T-helper 9 cell (primary cell): ENCODE results near the gene NOD1.
"Not testable (repeated sequence)": the region's sequence is repeated elsewhere in the genome, so short reads cannot be mapped to it uniquely, and the experiment has no call there.

ENCODE experiments used
- DNase-seq: peaks from one replicate; pipeline ENCODE4 v3.0.0-alpha.2; 2020

Gene NOD1

GRCh38 chr7:30504301-30505173 lies 26.0 kb upstream of the NOD1 start, which contains the start of gene GGCT:
Gene GGCT (minus strand): TSS chr7:30504829. CDS start chr7:30504709, 120 bp downstream.
- DNase-seq, result peak; percentile 94

GRCh38 chr7:30503274-30504212 lies 25.0 kb upstream of the NOD1 start:
- DNase-seq, result no peak

DNA sequence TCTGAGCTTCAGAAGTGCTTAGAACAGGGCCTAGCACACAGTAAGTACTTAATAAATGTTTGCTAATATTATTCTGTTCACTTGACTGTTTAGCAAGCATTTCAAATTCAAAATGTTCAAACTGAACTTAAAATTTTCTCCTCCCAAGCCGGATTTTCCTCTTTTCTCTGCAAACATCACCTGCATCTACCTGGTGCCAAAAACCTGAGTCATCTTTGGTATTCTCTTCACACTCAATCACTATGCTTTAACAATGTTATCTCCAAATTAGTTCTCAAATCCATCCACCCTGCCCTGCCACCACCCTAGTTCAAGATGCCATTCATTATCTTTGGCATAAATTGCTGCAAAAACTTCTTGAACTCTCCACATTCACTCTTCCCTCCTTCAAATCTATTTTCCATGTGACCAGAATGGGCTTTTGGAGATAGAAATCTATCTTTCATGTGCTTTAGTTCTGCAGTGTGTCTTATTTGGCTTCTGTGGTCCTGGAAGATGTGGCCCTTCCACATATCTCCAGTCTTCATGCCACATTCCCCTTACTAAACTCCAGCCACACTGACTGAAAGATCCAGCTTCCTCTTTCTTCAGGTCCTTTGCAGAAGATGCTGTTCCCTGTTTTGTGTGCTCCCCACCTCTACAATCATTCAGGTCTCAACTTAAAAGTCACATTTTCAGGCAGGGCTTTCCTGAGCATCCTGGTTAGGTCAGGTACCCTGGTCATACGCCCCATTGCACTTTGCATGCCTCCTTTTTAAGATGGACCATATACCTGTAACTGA lies 24.1 kb upstream of the NOD1 start:
- no peak for DNase-seq

- DNase-seq, result no peak
Observed at GRCh38 chr7:30501264-30501663, 22.7 kb upstream of the NOD1 start.

- DNase-seq, result no peak
Observed at GRCh38 chr7:30493228-30493627, 14.6 kb upstream of the NOD1 start.

DNA sequence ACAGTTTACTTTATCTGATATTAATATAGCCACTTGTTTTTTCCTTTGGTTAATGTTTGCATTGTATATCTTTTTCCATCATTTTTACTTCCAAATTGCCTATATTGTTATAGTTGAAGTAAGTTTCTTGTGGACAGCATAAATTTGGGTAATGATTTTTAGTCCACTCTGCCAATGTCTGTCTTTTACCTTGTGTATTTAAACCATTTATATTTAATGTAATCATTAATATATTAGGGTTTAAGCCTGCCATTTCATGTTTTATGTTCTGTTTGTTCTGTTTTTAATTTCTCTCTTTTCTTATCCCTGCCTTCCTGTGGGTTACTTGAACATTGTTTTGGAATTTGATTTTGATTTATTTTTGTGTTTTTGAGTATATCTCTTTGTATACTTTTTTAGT lies 12.8 kb upstream of the NOD1 start:
- no peak for DNase-seq

- DNase-seq, result no peak
Observed at GRCh38 chr7:30487371-30487770, 8.8 kb upstream of the NOD1 start.

GRCh38 chr7:30485667-30486066 lies 7.1 kb upstream of the NOD1 start:
- DNase-seq, result no peak

DNA sequence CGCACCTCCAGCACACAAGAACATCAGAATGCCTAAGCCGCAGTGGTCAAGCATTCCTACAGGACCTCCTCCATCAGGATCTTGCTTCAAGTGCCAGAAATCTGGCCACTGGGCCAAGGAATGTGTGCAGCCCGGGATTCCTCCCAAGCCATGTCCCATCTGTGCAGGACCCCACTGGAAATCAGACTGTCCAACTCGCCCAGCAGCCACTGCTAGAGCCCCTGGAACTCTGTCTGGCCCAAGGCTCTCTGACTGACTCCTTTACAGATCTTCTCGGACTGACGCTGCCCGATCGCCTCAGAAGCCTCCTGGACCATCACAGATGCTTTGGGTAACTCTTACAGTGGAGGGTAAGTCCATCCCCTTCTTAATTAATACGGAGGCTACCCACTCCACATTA lies 2.8 kb upstream of the NOD1 start:
- DNase-seq, result not testable (repeated sequence)

DNA sequence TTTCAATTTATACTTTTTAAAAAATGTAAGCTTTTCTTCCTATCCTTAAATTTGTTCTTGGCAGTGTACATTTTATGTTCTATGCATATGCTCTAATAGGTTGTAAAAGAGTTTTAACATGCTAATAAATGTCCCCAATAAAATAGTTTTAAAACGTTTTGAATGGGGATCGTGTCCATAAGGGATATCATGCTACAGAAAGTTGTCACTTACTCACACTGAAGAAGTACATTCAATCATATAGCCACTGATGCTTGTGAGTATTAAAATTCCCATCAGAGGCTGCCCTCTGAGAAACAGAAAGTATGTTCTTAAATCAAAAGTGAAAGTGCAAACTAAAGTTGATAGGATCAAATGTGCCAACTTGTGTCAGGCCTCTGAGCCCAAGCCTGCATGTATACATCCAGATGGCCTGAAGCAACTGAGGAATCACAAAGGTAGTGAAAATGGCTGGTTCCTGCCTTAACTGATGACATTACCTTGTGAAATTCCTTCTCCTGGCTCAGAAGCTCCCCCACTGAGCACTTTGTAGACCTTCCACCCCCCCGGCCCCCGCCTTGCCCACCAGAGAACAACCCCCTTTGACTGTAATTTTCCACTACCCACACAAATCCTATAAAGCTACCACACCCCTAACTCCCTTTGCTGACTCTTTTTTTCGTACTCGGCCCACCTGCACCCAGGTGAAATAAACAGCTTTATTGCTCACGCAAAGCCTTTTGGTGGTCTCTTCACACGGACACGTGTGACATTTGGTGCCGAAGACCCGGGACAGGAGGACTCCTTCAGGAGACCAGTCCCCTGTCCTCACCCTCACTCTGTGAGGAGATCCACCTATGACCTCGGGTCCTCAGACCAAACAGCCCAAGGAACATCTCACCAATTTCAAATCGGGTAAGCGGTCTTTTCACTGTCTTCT lies 877 bp upstream of the NOD1 start:
- DNase-seq, result no peak

DNA sequence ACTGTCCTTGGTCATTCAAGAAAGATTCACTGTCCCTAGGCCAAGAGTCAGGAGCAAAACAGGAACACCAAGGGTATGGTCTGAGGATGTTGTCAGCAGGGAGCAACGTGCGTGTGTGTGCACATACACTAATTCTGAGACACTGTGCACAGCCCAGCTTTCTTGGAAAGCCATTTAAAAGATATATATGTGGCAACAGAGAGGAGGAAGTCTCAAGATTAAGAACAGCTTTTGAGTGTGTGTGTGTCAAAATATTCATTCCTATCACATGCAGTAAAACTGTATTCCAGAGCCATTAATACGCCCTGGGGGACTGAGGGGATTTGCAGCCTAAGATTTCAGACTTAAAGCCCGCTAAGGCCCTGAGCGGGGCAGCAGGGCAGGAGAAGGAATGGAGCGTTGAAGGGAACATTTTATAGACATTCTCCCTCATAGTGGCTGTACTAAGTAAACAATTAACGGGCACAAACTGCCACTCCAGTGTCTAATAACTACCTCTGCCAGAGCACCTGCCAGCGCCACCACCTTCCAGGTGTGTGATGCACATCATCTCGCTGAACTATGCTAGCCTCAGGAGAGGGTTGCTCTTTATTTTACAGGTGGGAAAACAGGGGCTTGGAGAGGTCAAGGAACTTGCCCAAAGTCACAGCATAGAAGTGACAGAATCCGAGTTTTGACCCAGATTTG lies 2.0 kb downstream of the NOD1 start:
- DNase-seq, result no peak

- no peak for DNase-seq
Observed at GRCh38 chr7:30475580-30475979, 3.0 kb downstream of the NOD1 start.

DNA sequence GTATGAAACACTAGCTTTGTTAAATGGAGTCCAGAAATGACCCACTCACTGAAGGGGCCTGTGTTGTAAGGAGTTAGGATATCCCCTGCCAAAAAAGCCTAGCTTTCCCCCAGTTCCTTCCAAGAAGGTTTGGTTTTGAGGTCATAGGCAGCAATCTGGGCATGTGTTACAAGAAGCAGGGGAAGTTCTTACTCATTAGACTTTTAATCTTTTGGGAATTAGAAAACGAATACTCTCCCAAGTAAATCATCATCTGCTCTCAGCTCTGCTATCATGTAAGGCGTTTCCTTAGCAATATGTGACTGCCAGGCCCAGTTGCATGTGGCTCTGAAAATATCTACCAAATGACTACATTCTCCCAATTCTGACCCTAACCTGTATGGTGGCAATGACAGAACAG lies 3.7 kb downstream of the NOD1 start:
- DNase-seq, result no peak

- no peak for DNase-seq
Observed at GRCh38 chr7:30474485-30474884, 4.1 kb downstream of the NOD1 start.

DNA sequence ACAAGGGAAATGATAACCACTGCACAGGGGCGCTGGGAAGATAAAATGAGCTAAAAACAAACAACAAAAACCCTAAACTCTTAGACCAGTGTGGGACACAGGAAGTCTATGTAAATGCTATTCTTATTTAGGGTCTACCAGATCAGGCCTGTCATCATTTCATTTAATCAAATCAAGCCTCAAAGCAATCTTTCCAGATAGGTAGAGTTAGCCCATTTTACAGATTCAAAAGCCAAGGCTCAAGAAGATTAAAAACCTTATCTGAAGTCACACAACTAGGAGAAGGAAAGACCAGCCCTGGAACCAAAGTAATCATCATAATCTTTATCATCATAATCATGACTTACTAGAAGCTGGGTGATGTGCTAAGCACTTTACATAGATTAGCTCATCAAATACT lies 4.7 kb downstream of the NOD1 start:
- no peak for DNase-seq

DNA sequence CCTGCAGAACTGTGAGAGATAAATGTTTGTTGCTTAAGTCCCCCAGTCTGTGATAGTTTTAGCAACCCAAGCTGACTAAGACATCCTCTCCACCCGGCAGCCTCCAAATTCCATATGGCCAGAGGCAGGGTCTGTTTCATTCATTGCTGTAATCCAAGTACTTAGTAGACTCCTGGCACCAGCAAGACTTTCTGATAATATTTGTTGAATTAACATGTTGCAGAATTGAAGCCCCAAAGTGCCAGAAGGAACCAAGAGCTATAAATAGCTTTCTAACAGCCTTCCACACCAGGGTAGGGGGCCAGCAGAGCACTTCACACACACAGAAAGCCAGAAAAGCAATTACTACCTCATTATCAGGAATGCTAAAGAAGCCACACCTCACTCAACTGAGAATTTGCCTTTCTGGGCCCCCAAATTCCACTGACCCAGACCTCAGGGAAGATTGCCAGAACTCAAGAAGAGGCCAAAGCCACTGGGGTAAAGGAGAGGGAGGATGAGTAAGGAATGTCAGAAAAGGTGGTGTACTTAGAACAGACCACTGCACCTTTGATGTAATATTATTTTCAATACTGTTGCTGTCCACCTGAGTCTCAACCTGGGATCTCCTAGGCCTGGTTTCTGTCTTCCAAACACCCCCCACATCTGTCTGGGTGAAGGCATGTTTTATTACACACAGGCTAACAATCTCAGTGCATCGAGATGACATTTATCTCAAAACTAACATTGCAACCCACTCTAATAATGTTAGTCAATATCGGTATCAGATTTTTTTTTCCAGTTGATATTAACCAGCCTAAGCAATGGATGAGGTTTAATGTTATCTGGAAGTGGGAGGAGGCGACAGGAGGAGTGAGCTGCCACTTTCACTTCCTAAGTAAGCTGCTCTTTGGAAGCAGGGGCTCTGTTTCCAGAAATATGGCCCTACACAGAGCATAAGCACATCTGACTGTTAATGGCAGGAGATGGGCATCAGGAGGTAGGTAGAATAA lies 5.5 kb downstream of the NOD1 start:
- no peak for DNase-seq

GRCh38 chr7:30472081-30472783 lies 6.4 kb downstream of the NOD1 start:
- no peak for DNase-seq

DNA sequence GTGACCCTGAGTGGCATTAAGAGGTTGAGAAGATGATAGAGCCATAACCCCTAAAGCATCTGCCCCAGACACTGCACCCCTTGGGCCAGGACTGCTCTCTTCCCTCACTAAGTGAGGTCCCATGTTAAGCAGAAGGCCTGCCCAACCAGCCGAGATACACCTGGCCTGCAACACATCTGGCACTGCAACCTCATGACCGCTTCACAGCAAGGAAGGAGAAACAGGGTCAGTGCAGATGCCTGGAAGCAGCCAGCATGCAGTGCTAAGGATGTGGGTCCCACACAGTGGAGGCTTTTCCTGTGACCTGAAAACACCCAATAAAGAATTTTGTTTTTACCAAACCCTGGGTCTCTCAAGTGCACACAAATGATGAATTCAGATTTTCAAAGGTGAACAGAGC lies 7.4 kb downstream of the NOD1 start:
- DNase-seq, result no peak

GRCh38 chr7:30470771-30471170 lies 7.8 kb downstream of the NOD1 start:
- DNase-seq, result no peak
